ENCODE results near the gene INHBE.
A peak's percentile ranks its signal among the peaks of the same experiment; 100 is the strongest.

The INHBE gene

GRCh38 chr12:57472391-57472790, 17.3 kb downstream of the INHBE start:
- Histone ChIP-seq H3K36me3 (ENCODE audit: control insufficient read depth in 1 of 2, insufficient read depth in 2 of 2, low read length in 2 of 2) (no peaks in the 10 kb centered on the region), H3K79me1 (ENCODE audit: low read length) (no peaks in the 10 kb centered on the region), H3K4me3 (ENCODE audit: low read depth, low read length) (peak overlapping the region; percentile 25), H2AK5ac (ENCODE audit: low read length) (no peak overlapping the region), H2BK120ac (ENCODE audit: insufficient read depth, low read length, poor library complexity) (no peak overlapping the region), H3K14ac (ENCODE audit: low read length) (no peak overlapping the region), H4K8ac (ENCODE audit: low read depth, low read length) (no peak overlapping the region), H2AFZ (ENCODE audit: insufficient read depth, low read length, poor library complexity) (no peak overlapping the region), H4K12ac (ENCODE audit: low read depth, low read length) (no peak overlapping the region), H2BK12ac (ENCODE audit: low read length) (no peak overlapping the region), H3K23ac (ENCODE audit: low read length) (no peak overlapping the region), H3K4me2 (ENCODE audit: low read length) (no peak overlapping the region), H3K9ac (ENCODE audit: low read length) (no peak overlapping the region), H3K4me1 (ENCODE audit: control insufficient read depth in 1 of 2, insufficient read depth in 2 of 2, low read length in 2 of 2) (peaks cover 7 to 11% of the 10 kb centered on the region in 2 experiments), H3K9me3 (ENCODE audit: insufficient read depth, low read depth, low read length) (no peaks in the 10 kb centered on the region), H3K27me3 (ENCODE audit: insufficient read depth, low read length) (peaks cover 34% of the 10 kb centered on the region), H3K27ac (ENCODE audit: low read depth, low read length) (no peak overlapping the region), H4K91ac (ENCODE audit: low read depth, low read length) (no peak overlapping the region), H3K18ac (ENCODE audit: low read length) (no peak overlapping the region), H3K4ac (ENCODE audit: low read depth, low read length) (no peak overlapping the region), H3K79me2 (ENCODE audit: control insufficient read depth, insufficient read depth, low read length, poor library complexity) (no peaks in the 10 kb centered on the region), H2BK5ac (ENCODE audit: low read depth, low read length, poor library complexity) (no peak overlapping the region)
- DNase-seq = no peak
- no CpG with 5 or more reads among the region's 3 CpGs for whole genome bisulfite sequencing (ENCODE audit: extremely low coverage, insufficient coverage, insufficient read length)

GRCh38 chr12:57473392-57473791, 18.3 kb downstream of the INHBE start:
- DNase-seq = no peak
- no peak overlapping the region for H3K4me2 ChIP-seq (ENCODE audit: low read length)

GRCh38 chr12:57473886-57474285, 18.8 kb downstream of the INHBE start:
- no CpG with 5 or more reads among the region's 5 CpGs for WGBS (ENCODE audit: extremely low coverage, insufficient coverage, insufficient read length)
- H2AK5ac ChIP-seq (ENCODE audit: low read length) = no peak overlapping the region
- H3K23ac ChIP-seq (ENCODE audit: low read length) = no peak overlapping the region
- H2BK120ac ChIP-seq (ENCODE audit: insufficient read depth, low read length, poor library complexity) = no peak overlapping the region
- H3K4ac ChIP-seq (ENCODE audit: low read depth, low read length) = no peak overlapping the region
- no peak overlapping the region for H3K4me3 ChIP-seq (ENCODE audit: low read depth, low read length)
- H4K8ac ChIP-seq (ENCODE audit: low read depth, low read length) = no peak overlapping the region
- H3K9me3 ChIP-seq (ENCODE audit: insufficient read depth, low read depth, low read length) = no peaks in the 10 kb centered on the region
- H4K12ac ChIP-seq (ENCODE audit: low read depth, low read length) = no peak overlapping the region
- no peak overlapping the region for H4K91ac ChIP-seq (ENCODE audit: low read depth, low read length)
- H3K27me3 ChIP-seq (ENCODE audit: insufficient read depth, low read length) = peaks cover 34% of the 10 kb centered on the region
- H3K4me2 ChIP-seq (ENCODE audit: low read length) = no peak overlapping the region
- no peak overlapping the region for H2BK5ac ChIP-seq (ENCODE audit: low read depth, low read length, poor library complexity)
- DNase-seq = no peak
- no peaks in the 10 kb centered on the region for H3K79me1 ChIP-seq (ENCODE audit: low read length)
- no peaks in the 10 kb centered on the region for H3K36me3 ChIP-seq (ENCODE audit: control insufficient read depth in 1 of 2, insufficient read depth in 2 of 2, low read length in 2 of 2)
- peaks cover 7 to 11% of the 10 kb centered on the region in 2 experiments for H3K4me1 ChIP-seq (ENCODE audit: control insufficient read depth in 1 of 2, insufficient read depth in 2 of 2, low read length in 2 of 2)
- H3K9ac ChIP-seq (ENCODE audit: low read length) = no peak overlapping the region
- H2AFZ ChIP-seq (ENCODE audit: insufficient read depth, low read length, poor library complexity) = no peak overlapping the region
- H2BK12ac ChIP-seq (ENCODE audit: low read length) = no peak overlapping the region
- no peak overlapping the region for H3K27ac ChIP-seq (ENCODE audit: low read depth, low read length)
- H3K14ac ChIP-seq (ENCODE audit: low read length) = no peak overlapping the region
- no peaks in the 10 kb centered on the region for H3K79me2 ChIP-seq (ENCODE audit: control insufficient read depth, insufficient read depth, low read length, poor library complexity)
- H3K18ac ChIP-seq (ENCODE audit: low read length) = no peak overlapping the region

More at GRCh38 chr12:57473392-57473791, 18.3 kb downstream of the INHBE start:
- Histone ChIP-seq H3K14ac (ENCODE audit: low read length) (no peak overlapping the region), H3K9me3 (ENCODE audit: insufficient read depth, low read depth, low read length) (no peaks in the 10 kb centered on the region), H2AFZ (ENCODE audit: insufficient read depth, low read length, poor library complexity) (no peak overlapping the region), H3K79me2 (ENCODE audit: control insufficient read depth, insufficient read depth, low read length, poor library complexity) (no peaks in the 10 kb centered on the region), H3K27ac (ENCODE audit: low read depth, low read length) (no peak overlapping the region), H3K4me1 (ENCODE audit: control insufficient read depth in 1 of 2, insufficient read depth in 2 of 2, low read length in 2 of 2) (peaks cover 7 to 11% of the 10 kb centered on the region in 2 experiments), H4K91ac (ENCODE audit: low read depth, low read length) (no peak overlapping the region), H3K4ac (ENCODE audit: low read depth, low read length) (no peak overlapping the region), H3K79me1 (ENCODE audit: low read length) (no peaks in the 10 kb centered on the region), H3K36me3 (ENCODE audit: control insufficient read depth in 1 of 2, insufficient read depth in 2 of 2, low read length in 2 of 2) (no peaks in the 10 kb centered on the region), H3K27me3 (ENCODE audit: insufficient read depth, low read length) (peaks cover 34% of the 10 kb centered on the region), H2BK120ac (ENCODE audit: insufficient read depth, low read length, poor library complexity) (no peak overlapping the region), H3K9ac (ENCODE audit: low read length) (no peak overlapping the region), H3K4me3 (ENCODE audit: low read depth, low read length) (no peak overlapping the region), H3K18ac (ENCODE audit: low read length) (no peak overlapping the region), H3K23ac (ENCODE audit: low read length) (no peak overlapping the region), H2AK5ac (ENCODE audit: low read length) (no peak overlapping the region), H2BK12ac (ENCODE audit: low read length) (no peak overlapping the region), H4K8ac (ENCODE audit: low read depth, low read length) (no peak overlapping the region), H2BK5ac (ENCODE audit: low read depth, low read length, poor library complexity) (no peak overlapping the region), H4K12ac (ENCODE audit: low read depth, low read length) (no peak overlapping the region)
- WGBS (ENCODE audit: extremely low coverage, insufficient coverage, insufficient read length) = no CpG with 5 or more reads among the region's 3 CpGs

- no CpG with 5 or more reads among the region's 8 CpGs for WGBS (ENCODE audit: extremely low coverage, insufficient coverage, insufficient read length)
- H4K12ac ChIP-seq (ENCODE audit: low read depth, low read length) = no peak overlapping the region
These were observed 19.3 kb downstream of the INHBE start for GRCh38 chr12:57474430-57474829.

More at GRCh38 chr12:57474430-57474829, 19.3 kb downstream of the INHBE start:
- Histone ChIP-seq H2BK120ac (ENCODE audit: insufficient read depth, low read length, poor library complexity) (no peak overlapping the region), H3K36me3 (ENCODE audit: control insufficient read depth in 1 of 2, insufficient read depth in 2 of 2, low read length in 2 of 2) (no peaks in the 10 kb centered on the region), H3K4me3 (ENCODE audit: low read depth, low read length) (no peak overlapping the region), H3K9me3 (ENCODE audit: insufficient read depth, low read depth, low read length) (no peaks in the 10 kb centered on the region), H3K27ac (ENCODE audit: low read depth, low read length) (no peak overlapping the region), H3K18ac (ENCODE audit: low read length) (no peak overlapping the region), H3K79me2 (ENCODE audit: control insufficient read depth, insufficient read depth, low read length, poor library complexity) (no peaks in the 10 kb centered on the region), H3K14ac (ENCODE audit: low read length) (no peak overlapping the region), H3K23ac (ENCODE audit: low read length) (no peak overlapping the region), H2AFZ (ENCODE audit: insufficient read depth, low read length, poor library complexity) (no peak overlapping the region), H3K9ac (ENCODE audit: low read length) (no peak overlapping the region), H3K4me1 (ENCODE audit: control insufficient read depth in 1 of 2, insufficient read depth in 2 of 2, low read length in 2 of 2) (peaks cover 7 to 11% of the 10 kb centered on the region in 2 experiments), H4K91ac (ENCODE audit: low read depth, low read length) (no peak overlapping the region), H3K4ac (ENCODE audit: low read depth, low read length) (no peak overlapping the region), H2AK5ac (ENCODE audit: low read length) (no peak overlapping the region), H2BK5ac (ENCODE audit: low read depth, low read length, poor library complexity) (no peak overlapping the region), H3K79me1 (ENCODE audit: low read length) (no peaks in the 10 kb centered on the region), H4K8ac (ENCODE audit: low read depth, low read length) (no peak overlapping the region), H3K27me3 (ENCODE audit: insufficient read depth, low read length) (peaks cover 34% of the 10 kb centered on the region), H3K4me2 (ENCODE audit: low read length) (no peak overlapping the region), H2BK12ac (ENCODE audit: low read length) (no peak overlapping the region)
- no peak for DNase-seq

All from trophoblast cell (in vitro differentiated cells and primary cell).